ENCODE results near the gene SDHAF2. TPM values are rescaled to one million over a fixed set of nuclear protein-coding genes. Genes with fewer than 3 reads are reported as not detected.

SDHAF2 gene
- total RNA-seq, 1 donor from 2014 or later, result 27.9 TPM

DNA sequence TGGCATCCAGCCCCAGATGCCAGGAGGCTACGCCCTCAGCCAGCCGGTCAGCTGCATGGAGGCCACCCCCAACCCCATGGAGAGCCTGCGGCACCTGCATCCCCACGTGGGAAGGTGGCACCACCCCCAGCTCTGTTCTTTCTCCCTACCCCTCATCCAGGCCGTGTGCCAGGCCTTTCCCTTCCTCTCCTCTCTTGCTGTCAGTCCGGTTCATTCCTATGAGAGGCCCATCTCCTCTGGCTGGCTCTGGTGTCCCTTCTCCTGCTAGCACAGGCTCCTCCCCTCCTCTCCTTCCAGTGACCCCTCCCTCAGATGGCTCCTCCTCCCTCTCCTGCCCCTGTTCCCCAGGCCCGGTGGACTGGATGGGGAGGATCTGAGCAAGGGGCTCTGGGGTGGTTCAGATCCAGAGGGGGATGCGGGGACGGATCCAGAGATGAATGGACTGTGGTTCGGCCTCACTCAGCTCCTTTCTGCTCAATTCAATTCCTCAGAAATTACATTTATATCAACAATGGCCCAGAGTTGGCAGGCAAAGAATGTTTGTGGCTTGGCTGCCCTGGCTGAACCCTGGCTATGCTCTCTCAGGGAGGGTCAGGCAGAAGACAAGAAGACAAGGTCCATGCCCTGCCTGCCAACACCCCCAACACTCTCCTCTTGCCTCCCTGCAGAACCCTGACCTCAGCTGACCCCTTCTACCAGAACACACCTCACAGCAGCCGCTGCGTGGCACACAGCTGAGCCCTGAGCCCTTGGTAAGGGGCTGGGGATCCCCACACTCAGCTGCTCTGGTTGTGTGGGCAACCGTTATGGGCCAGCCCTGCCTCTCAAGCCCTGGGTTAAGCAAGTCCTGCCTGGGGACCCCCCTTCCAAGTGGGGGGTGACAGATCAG lies 60.2 kb downstream of the SDHAF2 start:
- intact Hi-C loops (cut with DNase I), result no loop called here
- no peak for DNase-seq (ENCODE audit: low spot score)

DNA sequence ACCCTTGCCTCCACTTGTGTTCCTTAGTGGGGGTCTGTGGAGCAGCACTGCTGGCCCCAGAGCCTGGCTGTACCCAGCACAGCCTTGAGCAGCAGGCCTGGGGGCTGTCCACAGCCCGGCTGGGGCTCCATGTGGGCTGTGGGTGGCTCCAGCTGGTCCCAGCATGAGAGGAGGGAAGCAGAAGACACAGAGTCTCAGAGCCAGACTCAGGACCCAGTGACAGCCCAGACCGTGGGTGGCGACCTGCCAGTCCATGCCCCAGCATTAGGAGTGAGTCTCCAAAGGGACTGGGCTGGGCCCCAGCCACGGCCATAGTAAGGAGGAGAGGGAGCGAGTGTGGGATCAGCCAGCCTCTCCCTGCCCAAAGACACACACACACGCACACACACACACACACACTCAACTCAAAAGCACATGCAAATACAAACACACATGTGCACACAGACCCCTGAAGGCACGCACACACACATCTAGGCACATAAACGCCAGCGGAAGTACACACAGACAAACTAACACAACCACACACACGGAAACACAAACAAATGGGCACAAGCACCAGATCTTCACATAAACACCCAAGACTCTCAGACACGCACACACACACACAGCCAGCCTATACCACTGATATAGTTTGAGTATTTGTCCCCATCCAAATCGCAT lies 61.9 kb downstream of the SDHAF2 start:
- intact Hi-C loops (cut with DNase I), result no loop called here
- no peak for DNase-seq (ENCODE audit: low spot score)

DNA sequence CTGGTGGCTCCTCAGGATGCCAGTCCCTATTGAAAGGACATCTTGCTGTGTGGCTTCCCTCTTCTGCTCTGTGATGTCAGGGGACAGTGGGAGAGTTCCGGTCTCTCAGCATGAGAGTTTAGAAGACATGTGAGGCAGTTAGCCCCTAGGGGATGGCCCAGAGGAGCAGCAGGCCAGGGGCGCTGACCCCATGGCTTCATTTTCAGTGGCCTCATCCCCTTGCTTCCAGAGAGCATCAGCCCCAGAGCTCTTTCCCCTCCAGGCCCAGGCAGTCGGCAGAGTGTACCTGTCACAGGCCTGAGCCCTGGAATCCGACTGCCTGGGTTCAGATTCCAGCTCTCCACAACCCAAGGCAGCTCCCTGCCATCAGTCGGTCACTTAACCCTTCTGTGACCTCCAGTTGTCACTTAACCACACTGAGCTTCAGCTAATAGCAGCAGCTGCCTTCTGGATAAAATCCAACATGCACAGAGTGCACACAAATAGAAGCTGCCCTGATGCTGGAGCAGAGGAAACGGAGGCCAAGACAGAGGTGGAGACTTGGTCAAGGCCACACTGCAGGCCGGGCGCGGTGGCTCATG lies 64.5 kb downstream of the SDHAF2 start:
- intact Hi-C loops (cut with DNase I), result no loop called here
- DNase-seq (ENCODE audit: low spot score), result no peak

DNA sequence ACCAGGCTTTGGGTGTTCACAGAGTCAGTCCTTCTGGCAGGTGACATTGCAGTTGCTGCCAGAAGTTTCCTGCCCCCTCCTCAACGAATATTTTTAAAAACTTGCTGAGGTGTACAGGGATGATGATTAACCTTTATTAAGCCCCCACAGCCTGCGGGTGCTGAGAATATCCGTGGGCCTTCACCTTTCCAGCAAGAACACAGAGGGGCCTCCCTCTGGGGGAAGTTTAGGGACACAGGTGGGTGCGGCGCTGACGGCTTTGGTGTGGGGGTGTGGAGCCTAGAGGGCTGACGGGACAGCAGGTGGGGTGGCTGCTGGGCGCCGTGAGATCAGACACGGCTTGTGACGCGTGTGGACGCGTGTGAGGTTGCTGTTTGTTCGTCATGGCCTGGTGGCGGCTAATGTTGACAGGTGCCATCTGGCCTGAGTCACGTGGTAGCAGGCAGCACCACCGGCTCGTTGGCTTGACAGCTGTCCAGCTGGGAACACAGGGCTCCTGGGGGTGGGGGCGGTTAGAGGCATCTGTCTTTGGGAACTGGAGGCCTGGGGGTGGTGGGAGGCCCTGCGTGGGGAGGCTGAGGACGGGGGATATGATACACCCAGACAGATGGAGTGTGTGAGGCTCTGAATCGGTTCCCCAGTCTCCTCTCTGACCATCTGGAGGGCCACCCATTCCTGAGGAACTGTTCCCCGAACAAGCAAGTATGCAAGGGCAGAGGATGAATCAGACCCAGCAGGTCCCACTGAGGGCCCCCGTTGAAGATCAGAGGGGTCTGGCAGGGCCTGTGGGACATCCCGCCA lies 66.1 kb downstream of the SDHAF2 start:
- intact Hi-C loops (cut with DNase I), result no loop called here
- no peak for DNase-seq (ENCODE audit: low spot score)

Other genes starting within 250 kb of the SDHAF2 start
- 0.24 TPM for gene PGA3, start 226.6 kb upstream of the SDHAF2 start, total RNA-seq
- not detected for gene PGA4, start 207.8 kb upstream of the SDHAF2 start, total RNA-seq
- not detected for gene PGA5, start 188.9 kb upstream of the SDHAF2 start, total RNA-seq
- 0.59 TPM for gene VWCE, start 134.8 kb upstream of the SDHAF2 start, total RNA-seq
- gene DDB1, start 97.0 kb upstream of the SDHAF2 start, total RNA-seq, result 125 TPM
- 21.9 TPM for gene TKFC, start 96.9 kb upstream of the SDHAF2 start, total RNA-seq
- gene CYB561A3, start 68.2 kb upstream of the SDHAF2 start, total RNA-seq, result 11.2 TPM
- gene TMEM138, start 67.8 kb upstream of the SDHAF2 start, total RNA-seq, result 17.9 TPM
- gene TMEM216, start 37.5 kb upstream of the SDHAF2 start, total RNA-seq, result 6.3 TPM
- gene CPSF7, start 149 bp upstream of the SDHAF2 start, total RNA-seq, result 40.1 TPM
- 0.65 TPM for gene LRRC10B, start 78.6 kb downstream of the SDHAF2 start, total RNA-seq
- 9.3 TPM for gene SYT7, start 151.0 kb downstream of the SDHAF2 start, total RNA-seq

Data from cardiac septum (tissue), 1 donor.